ENCODE results near the gene TMEM204.

The TMEM204 gene

DNA sequence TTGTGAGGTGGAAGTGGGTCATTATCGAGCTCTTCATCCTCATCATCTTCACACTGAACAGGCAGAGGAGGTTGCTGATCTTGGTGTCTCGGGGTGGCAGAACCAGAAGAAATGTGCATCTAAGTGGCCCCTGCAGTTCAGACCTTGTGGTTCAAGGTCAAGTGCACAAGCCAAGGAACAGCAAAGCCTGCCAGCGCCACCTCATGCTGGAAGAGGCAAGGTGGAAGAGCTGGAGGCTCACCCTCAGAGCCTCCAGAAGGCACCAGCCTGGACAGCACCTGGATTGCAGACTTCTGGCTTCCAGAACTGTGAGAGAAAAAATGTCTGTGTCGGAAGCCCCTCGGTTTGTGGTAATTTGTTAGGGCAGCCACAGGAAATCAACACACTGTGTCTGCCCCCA lies 45.7 kb downstream of the TMEM204 start:
- no peak for DNase-seq (ENCODE audit: low read depth)
- TF ChIP-seq, protein P1, sequence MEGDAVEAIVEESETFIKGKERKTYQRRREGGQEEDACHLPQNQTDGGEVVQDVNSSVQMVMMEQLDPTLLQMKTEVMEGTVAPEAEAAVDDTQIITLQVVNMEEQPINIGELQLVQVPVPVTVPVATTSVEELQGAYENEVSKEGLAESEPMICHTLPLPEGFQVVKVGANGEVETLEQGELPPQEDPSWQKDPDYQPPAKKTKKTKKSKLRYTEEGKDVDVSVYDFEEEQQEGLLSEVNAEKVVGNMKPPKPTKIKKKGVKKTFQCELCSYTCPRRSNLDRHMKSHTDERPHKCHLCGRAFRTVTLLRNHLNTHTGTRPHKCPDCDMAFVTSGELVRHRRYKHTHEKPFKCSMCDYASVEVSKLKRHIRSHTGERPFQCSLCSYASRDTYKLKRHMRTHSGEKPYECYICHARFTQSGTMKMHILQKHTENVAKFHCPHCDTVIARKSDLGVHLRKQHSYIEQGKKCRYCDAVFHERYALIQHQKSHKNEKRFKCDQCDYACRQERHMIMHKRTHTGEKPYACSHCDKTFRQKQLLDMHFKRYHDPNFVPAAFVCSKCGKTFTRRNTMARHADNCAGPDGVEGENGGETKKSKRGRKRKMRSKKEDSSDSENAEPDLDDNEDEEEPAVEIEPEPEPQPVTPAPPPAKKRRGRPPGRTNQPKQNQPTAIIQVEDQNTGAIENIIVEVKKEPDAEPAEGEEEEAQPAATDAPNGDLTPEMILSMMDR (IDR thresholded peaks at IDR 0.05; ENCODE audit: low read depth, low read length, missing control alignments), result no peak
- H3K4me3 ChIP-seq (ENCODE audit: low read depth, low read length), result no peak overlapping the region

DNA sequence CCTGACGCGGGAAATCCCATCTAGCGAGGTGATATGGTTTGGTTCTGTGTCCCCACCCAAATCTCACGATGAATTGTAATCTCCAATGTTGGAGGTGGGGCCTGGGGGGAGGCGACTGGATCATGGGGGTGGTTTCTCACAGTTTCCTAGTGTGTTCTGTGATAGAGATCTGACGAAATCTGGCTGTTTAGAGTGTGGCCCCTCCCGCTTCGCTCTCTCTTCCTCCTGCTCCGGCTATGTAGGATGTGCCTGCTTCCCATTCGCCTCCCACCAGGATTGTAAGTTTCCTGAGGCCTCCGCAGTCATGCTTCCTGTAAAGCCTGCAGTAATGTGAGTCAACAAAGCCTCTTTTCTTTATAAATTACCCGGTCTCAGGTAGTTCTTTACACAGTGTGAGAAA lies 46.8 kb downstream of the TMEM204 start:
- no peak overlapping the region for H3K4me3 ChIP-seq (ENCODE audit: low read depth, low read length)
- DNase-seq (ENCODE audit: low read depth), result no peak
- TF ChIP-seq, protein P1 (IDR thresholded peaks at IDR 0.05; ENCODE audit: low read depth, low read length, missing control alignments), result no peak

DNA sequence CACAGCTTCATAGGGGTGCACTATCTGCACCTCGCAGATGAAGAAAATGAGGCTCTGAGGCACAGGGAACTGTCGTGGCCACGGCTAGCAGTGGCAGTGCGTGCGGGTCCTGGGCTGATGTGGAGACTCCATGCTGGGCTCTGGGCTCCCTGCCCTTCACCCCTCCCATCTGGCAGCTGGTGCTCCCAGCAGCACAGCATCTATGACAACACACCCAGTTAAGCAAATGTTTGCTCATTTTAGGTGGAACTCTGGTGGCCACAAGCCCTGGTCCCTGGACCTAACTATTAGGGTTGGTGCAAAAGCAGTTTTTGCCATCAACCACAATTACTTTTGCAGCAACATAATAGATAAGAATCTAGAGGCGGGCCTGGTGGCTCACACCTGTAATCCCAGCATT lies 47.5 kb downstream of the TMEM204 start:
- DNase-seq (ENCODE audit: low read depth), result no peak
- TF ChIP-seq, protein P1 (IDR thresholded peaks at IDR 0.05; ENCODE audit: low read depth, low read length, missing control alignments), result no peak
- H3K4me3 ChIP-seq (ENCODE audit: low read depth, low read length), result no peak overlapping the region

DNA sequence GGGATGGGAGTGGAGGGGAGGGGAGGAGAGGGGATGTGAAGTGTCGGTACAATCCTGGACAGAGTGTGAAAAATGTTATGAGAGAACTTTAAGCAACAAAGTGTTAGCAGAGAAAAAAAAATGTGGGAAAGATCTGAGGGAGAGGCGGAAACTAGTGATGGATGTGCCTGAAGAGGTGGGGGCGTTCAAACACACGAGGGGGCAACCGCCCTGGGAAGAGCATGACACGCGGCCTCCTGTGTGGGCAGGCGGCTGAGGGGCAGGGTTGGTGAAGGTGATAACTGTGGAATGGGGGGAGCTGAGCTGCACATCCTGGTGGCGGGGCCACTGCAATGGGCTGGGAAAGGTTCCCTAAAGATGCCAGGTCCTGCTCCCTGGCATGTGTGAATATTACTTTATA lies 48.3 kb downstream of the TMEM204 start:
- TF ChIP-seq, protein P1 (IDR thresholded peaks at IDR 0.05; ENCODE audit: low read depth, low read length, missing control alignments), result no peak

DNA sequence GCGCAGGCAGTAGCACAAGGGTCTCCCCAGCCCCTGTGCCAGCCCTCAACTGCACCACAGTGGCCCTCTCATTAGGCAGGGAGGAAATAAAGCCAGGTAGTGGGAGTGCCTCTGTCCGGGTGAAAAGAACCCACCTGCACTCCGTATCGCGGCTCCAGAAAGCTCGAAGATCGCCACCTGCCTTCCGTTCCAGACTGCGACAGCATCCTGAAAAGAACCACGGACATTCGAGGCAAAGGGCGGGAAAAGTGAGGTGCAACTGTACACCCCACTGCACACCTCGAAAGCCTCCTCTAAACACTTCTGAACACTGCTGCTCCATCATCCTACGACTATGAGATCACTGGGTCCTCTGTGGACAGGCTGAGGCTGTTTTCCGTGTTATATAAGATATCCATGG lies 49.7 kb downstream of the TMEM204 start:
- DNase-seq (ENCODE audit: low read depth), result no peak

More for the DNA sequence above, 48.3 kb downstream of the TMEM204 start:
- DNase-seq (ENCODE audit: low read depth), result no peak
- H3K4me3 ChIP-seq (ENCODE audit: low read depth, low read length), result no peak overlapping the region

DNA sequence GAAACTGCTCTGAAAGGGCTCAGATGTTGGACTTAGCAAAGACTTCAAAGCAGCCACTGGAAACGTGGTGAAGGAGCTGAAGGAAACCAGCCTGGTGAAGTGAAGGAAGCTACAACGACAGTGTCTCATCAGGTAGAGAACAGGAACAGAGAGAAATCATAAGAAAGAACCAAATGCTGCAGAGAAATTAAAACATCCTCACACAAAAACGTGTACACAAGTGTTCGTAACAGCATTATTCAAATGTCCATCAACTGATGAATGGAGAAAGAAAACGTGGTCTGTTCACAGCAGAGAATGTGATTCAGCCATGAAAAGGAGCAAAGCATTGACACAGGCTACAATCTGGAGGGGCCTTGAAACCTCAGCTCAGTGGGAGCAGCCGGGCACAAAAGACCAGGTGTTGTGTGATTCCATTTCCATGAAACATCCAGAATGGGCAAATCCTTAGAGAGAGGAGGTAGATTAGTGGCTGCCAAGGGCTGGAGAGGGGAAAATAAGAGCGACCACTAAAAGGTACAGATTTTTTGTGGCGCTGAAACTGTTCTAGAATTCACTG lies 51.5 kb downstream of the TMEM204 start:
- TF ChIP-seq, protein P1 (IDR thresholded peaks at IDR 0.05; ENCODE audit: low read depth, low read length, missing control alignments), result no peak
- no peak overlapping the region for H3K4me3 ChIP-seq (ENCODE audit: low read depth, low read length)
- DNase-seq (ENCODE audit: low read depth), result no peak

More for the DNA sequence above, 49.7 kb downstream of the TMEM204 start:
- TF ChIP-seq, protein P1 (IDR thresholded peaks at IDR 0.05; ENCODE audit: low read depth, low read length, missing control alignments), result no peak
- H3K4me3 ChIP-seq (ENCODE audit: low read depth, low read length), result no peak overlapping the region

DNA sequence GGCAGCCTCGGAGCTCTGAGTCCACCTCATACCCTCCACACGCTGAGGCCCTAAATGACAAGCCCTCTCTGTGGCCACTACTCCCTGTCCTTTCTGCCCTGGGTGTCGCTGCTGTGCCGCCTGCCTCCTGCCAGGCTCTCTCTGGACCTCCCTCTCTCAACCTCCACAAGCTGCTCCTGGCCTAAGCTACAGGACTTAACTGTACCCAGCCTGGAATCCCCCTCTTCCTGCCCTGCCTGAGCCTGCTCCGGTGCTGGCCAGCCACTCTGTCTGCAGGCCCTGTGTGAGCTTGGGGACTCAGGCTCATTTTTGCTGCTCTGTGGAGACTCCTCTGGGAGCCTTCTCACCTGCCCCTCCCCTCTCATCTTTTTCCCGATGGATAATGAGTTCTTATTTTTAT lies 56.9 kb downstream of the TMEM204 start:
- DNase-seq (ENCODE audit: low read depth), result no peak
- H3K4me3 ChIP-seq (ENCODE audit: low read depth, low read length), result no peak overlapping the region
- TF ChIP-seq, protein P1 (IDR thresholded peaks at IDR 0.05; ENCODE audit: low read depth, low read length, missing control alignments), result no peak
